ENCODE data around the gene MNAT1.
"Not testable (repeated sequence)": the region's sequence is repeated elsewhere in the genome, so short reads cannot be mapped to it uniquely, and the experiment has no call there.

Gene MNAT1

GRCh38 chr14:60738843-60739508 lies 4.4 kb downstream of the MNAT1 start:
- no peak for DNase-seq (ENCODE audit: low read depth in 2 of 2)

- no peak for DNase-seq (ENCODE audit: low read depth in 2 of 2)
Measured at GRCh38 chr14:60744566-60744965, 10.0 kb downstream of the MNAT1 start.

- DNase-seq (ENCODE audit: low read depth in 2 of 2) = peak; percentile 39 to 48
Measured at GRCh38 chr14:60753264-60754119, 18.9 kb downstream of the MNAT1 start.

GRCh38 chr14:60756847-60757246 lies 22.3 kb downstream of the MNAT1 start:
- DNase-seq (ENCODE audit: low read depth in 2 of 2) = no peak

GRCh38 chr14:60757567-60758002 lies 23.0 kb downstream of the MNAT1 start:
- DNase-seq (ENCODE audit: low read depth in 2 of 2) = no peak

- no peak for DNase-seq (ENCODE audit: low read depth in 2 of 2)
Measured at GRCh38 chr14:60758885-60759284, 24.3 kb downstream of the MNAT1 start.

- no peak for DNase-seq (ENCODE audit: low read depth in 2 of 2)
Measured at GRCh38 chr14:60760209-60760608, 25.6 kb downstream of the MNAT1 start.

- DNase-seq (ENCODE audit: low read depth in 2 of 2) = no peak
Measured at GRCh38 chr14:60760644-60761364, 26.2 kb downstream of the MNAT1 start.

- no peak for DNase-seq (ENCODE audit: low read depth in 2 of 2)
Measured at GRCh38 chr14:60768602-60769001, 34.0 kb downstream of the MNAT1 start.

- DNase-seq (ENCODE audit: low read depth in 2 of 2) = no peak
Measured at GRCh38 chr14:60771117-60771516, 36.6 kb downstream of the MNAT1 start.

- no peak for DNase-seq (ENCODE audit: low read depth in 2 of 2)
Measured at GRCh38 chr14:60773558-60773957, 39.0 kb downstream of the MNAT1 start.

- no peak for DNase-seq (ENCODE audit: low read depth in 2 of 2)
Measured at GRCh38 chr14:60775296-60775695, 40.7 kb downstream of the MNAT1 start.

- no peak for DNase-seq (ENCODE audit: low read depth in 2 of 2)
Measured at GRCh38 chr14:60777856-60778578, 43.5 kb downstream of the MNAT1 start.

GRCh38 chr14:60779745-60780514 lies 45.4 kb downstream of the MNAT1 start:
- not testable (repeated sequence) for DNase-seq (ENCODE audit: low read depth in 2 of 2)

GRCh38 chr14:60780558-60780957 lies 46.0 kb downstream of the MNAT1 start:
- DNase-seq (ENCODE audit: low read depth in 2 of 2) = not testable (repeated sequence)

GRCh38 chr14:60786905-60787304 lies 52.3 kb downstream of the MNAT1 start:
- no peak for DNase-seq (ENCODE audit: low read depth in 2 of 2)

- DNase-seq (ENCODE audit: low read depth in 2 of 2) = no peak
Measured at GRCh38 chr14:60789656-60790055, 55.1 kb downstream of the MNAT1 start.

- DNase-seq (ENCODE audit: low read depth in 2 of 2) = no peak
Measured at GRCh38 chr14:60790850-60791249, 56.3 kb downstream of the MNAT1 start.

- DNase-seq (ENCODE audit: low read depth in 2 of 2) = no peak
Measured at GRCh38 chr14:60796434-60796833, 61.9 kb downstream of the MNAT1 start.

GRCh38 chr14:60800409-60800808 lies 65.8 kb downstream of the MNAT1 start:
- no peak for DNase-seq (ENCODE audit: low read depth in 2 of 2)

- DNase-seq (ENCODE audit: low read depth in 2 of 2) = no peak
Measured at GRCh38 chr14:60803871-60804270, 69.3 kb downstream of the MNAT1 start.
